GOT3 (cell line): ENCODE data around the gene HBP1.
"Not testable (repeated sequence)": the region's sequence is repeated elsewhere in the genome, so short reads cannot be mapped to it uniquely, and the experiment has no call there.

Experiments used
- DNase-seq: peaks from one replicate; lab custom pipeline; 2025; ENCODE audit warnings: mixed read lengths; lab: John Stamatoyannopoulos, UW

HBP1 gene

GRCh38 chr7:107168233-107169119, at the start of gene HBP1:
HBP1 (plus strand) TSS chr7:107169003; CDS start chr7:107179894, 10,891 bp downstream.
- DNase-seq, result peak; percentile 96

- no peak for DNase-seq
Observed at GRCh38 chr7:107119376-107120105, 49.3 kb upstream of the HBP1 start.

- no peak for DNase-seq
Observed at GRCh38 chr7:107122486-107122911, 46.3 kb upstream of the HBP1 start.

- no peak for DNase-seq
Observed at GRCh38 chr7:107123392-107123791, 45.4 kb upstream of the HBP1 start.

- DNase-seq, result no peak
Observed at GRCh38 chr7:107125475-107125874, 43.3 kb upstream of the HBP1 start.

- DNase-seq, result no peak
Observed at GRCh38 chr7:107128217-107128616, 40.6 kb upstream of the HBP1 start.

- no peak for DNase-seq
Observed at GRCh38 chr7:107128748-107129147, 40.1 kb upstream of the HBP1 start.

- no peak for DNase-seq
Observed at GRCh38 chr7:107130487-107131220, 38.1 kb upstream of the HBP1 start.

GRCh38 chr7:107133396-107133795, 35.4 kb upstream of the HBP1 start:
- no peak for DNase-seq

- DNase-seq, result no peak
Observed at GRCh38 chr7:107138696-107139420, 29.9 kb upstream of the HBP1 start.

- not testable (repeated sequence) for DNase-seq
Observed at GRCh38 chr7:107143875-107144274, 24.9 kb upstream of the HBP1 start.

- DNase-seq, result no peak
Observed at GRCh38 chr7:107145067-107145838, 23.6 kb upstream of the HBP1 start.

GRCh38 chr7:107147464-107148393, 21.1 kb upstream of the HBP1 start:
- DNase-seq, result no peak

- no peak for DNase-seq
Observed at GRCh38 chr7:107148721-107149120, 20.1 kb upstream of the HBP1 start.

- no peak for DNase-seq
Observed at GRCh38 chr7:107149863-107150262, 18.9 kb upstream of the HBP1 start.

- no peak for DNase-seq
Observed at GRCh38 chr7:107150375-107151073, 18.3 kb upstream of the HBP1 start.

GRCh38 chr7:107151538-107151937, 17.3 kb upstream of the HBP1 start:
- no peak for DNase-seq

GRCh38 chr7:107152011-107152410, 16.8 kb upstream of the HBP1 start:
- DNase-seq, result no peak

GRCh38 chr7:107154826-107155225, 14.0 kb upstream of the HBP1 start:
- DNase-seq, result no peak
